Panc1 (cell line): ENCODE measurements around the gene PRDX3. TPM values are rescaled to one million over a fixed set of nuclear protein-coding genes. Genes with fewer than 3 reads are reported as not detected.
A peak's percentile ranks its signal among the peaks of the same experiment; 100 is the strongest.

Experiments used
- ATAC-seq: fragments of 200-7000 bp; cut with Tn5 transposase; 2 replicates; pipeline ENCODE4 v1.9.1; 2020; ENCODE audit warnings: mild to moderate bottlenecking, moderate library complexity
- BruUV-seq: library from RNA; stranded (reverse); fragments of 400-500 nt; replicated peaks from 2 replicates; lab custom pipeline; 2021; lab: Mats Ljungman, UMichigan
- CTCF ChIA-PET: fragments of 300-600 bp; sonication (Branson Sonifier 250); formaldehyde crosslinking; loops from one replicate; lab custom pipeline; 2022; ENCODE audit warnings: antibody characterized with exemption; lab: Charles Lee
- POLR2A ChIA-PET: fragments of 300-600 bp; sonication (Branson Sonifier 250); formaldehyde crosslinking; loops from one replicate; lab custom pipeline; 2022; ENCODE audit warnings: antibody characterized with exemption; lab: Charles Lee
- DNase-seq: peaks from one replicate; pipeline ENCODE4 v3.0.0-alpha.2; 2010; ENCODE audit warnings: low read depth, low spot score
- H3K27ac ChIP-seq: 2 replicates; pipeline ENCODE4 v1.5.1; 2011; ENCODE audit warnings: mild to moderate bottlenecking, low read length, inconsistent platforms
- H3K27me3 ChIP-seq: fragments of 200-500 bp; sonication (Bioruptor generic); 2 replicates; pipeline ENCODE4 v1.6.0; 2014; ENCODE audit warnings: low read length, inconsistent platforms; ENCODE audit not compliant: control insufficient read depth, insufficient read depth
- H3K36me3 ChIP-seq: fragments of 200-500 bp; sonication (Bioruptor generic); 2 replicates; pipeline ENCODE4 v1.5.1; 2014; ENCODE audit warnings: inconsistent platforms, mild to moderate bottlenecking, low read length, moderate library complexity; ENCODE audit not compliant: control insufficient read depth, insufficient read depth
- H3K4me1 ChIP-seq: 2 replicates; pipeline ENCODE4 v1.5.1; 2011; ENCODE audit warnings: inconsistent platforms, mild to moderate bottlenecking, low read length, moderate library complexity; ENCODE audit not compliant: control insufficient read depth, insufficient read depth
- H3K4me3 ChIP-seq, 2 experiments: 2 replicates each; pipeline ENCODE4 v1.5.1; 2011 to 2012; ENCODE audit warnings: low read depth in 2 of 2, low read length in 2 of 2, mild to moderate bottlenecking in 2 of 2, inconsistent platforms in 1 of 2, moderate library complexity in 1 of 2
- H3K9me3 ChIP-seq: fragments of 200-500 bp; sonication (Bioruptor generic); 2 replicates; pipeline ENCODE4 v1.5.1; 2014; ENCODE audit warnings: low read depth, mild to moderate bottlenecking, inconsistent platforms, low read length, moderate library complexity; ENCODE audit not compliant: control insufficient read depth, insufficient read depth
- CTCF ChIP-seq: fragments of 450-650 bp; IDR thresholded peaks from 2 replicates; pipeline ENCODE4 v1.5.1; 2017; ENCODE audit warnings: mild to moderate bottlenecking
- POLR2AphosphoS5 ChIP-seq: IDR thresholded peaks from 2 replicates; pipeline ENCODE4 v1.6.1; 2012; ENCODE audit warnings: mild to moderate bottlenecking, low read depth, low read length, moderate library complexity
- REST ChIP-seq, 2 experiments: IDR thresholded peaks; 2 replicates each; pipeline ENCODE4 v1.6.1; 2011 to 2012; ENCODE audit warnings: low read depth in 2 of 2, control low read depth in 1 of 2, low read length in 1 of 2, mild to moderate bottlenecking in 1 of 2, moderate library complexity in 1 of 2; ENCODE audit not compliant: insufficient read depth in 1 of 2
- SIN3A ChIP-seq: IDR thresholded peaks from 2 replicates; pipeline ENCODE4 v1.6.1; 2012; ENCODE audit warnings: low read depth, mild to moderate bottlenecking, low read length, moderate library complexity, borderline replicate concordance; ENCODE audit not compliant: insufficient read depth
- TCF7L2 ChIP-seq: IDR thresholded peaks from 2 replicates; pipeline ENCODE4 v1.6.1; 2011; ENCODE audit warnings: mild to moderate bottlenecking, low read depth, low read length, inconsistent platforms
- in situ Hi-C: cut with HindIII; loops from 2 replicates; pipeline ENCODE4 v1.10.0; 2016; ENCODE audit warnings: low sequenced_read_pairs, low pct_unique_long_range_greater_than_20kb
- intact Hi-C: fragments of 100-400 bp; cut with micrococcal nuclease; formaldehyde crosslinking; loops from one replicate; pipeline ENCODE4 v1.10.0; 2022; ENCODE audit not compliant: unreplicated experiment
- total RNA-seq: library from RNA; stranded (reverse); gene quantifications from one replicate; pipeline ENCODE4 v1.2.1, GENCODE V29; 2021; ENCODE audit not compliant: unreplicated experiment

The PRDX3 gene
- total RNA-seq, 1 experiment from 2014 or later = 235 TPM

GRCh38 chr10:119225083-119225658, 46.6 kb upstream of the PRDX3 start:
- no peaks in the 10 kb centered on the region for H3K36me3 ChIP-seq
- H3K9me3 ChIP-seq = no peaks in the 10 kb centered on the region
- H3K27ac ChIP-seq = no peak overlapping the region
- intact Hi-C loops = no loop called here
- TF ChIP-seq SIN3A (no peak), POLR2AphosphoS5 (no peak), REST (IDR thresholded peaks at IDR 0.05; ENCODE audit: insufficient read depth in 1 of 2, low read depth in 2 of 2, low read length in 1 of 2) (no peak), TCF7L2 (no peak), CTCF (no peak)
- no peak for ATAC-seq
- CTCF ChIA-PET = interaction anchor here (0.6 to 0.7 kb wide), 3 partner anchors 11 to 28 kb away, joined by 3 to 7 read pairs (median 3); no protein-coding TSS in a partner anchor
- no peak for DNase-seq
- H3K27me3 ChIP-seq = no peaks in the 10 kb centered on the region
- H3K4me1 ChIP-seq = peaks cover 29% of the 10 kb centered on the region
- BruUV-seq = no TSS peak
- POLR2A ChIA-PET = no interaction called here
- no peak overlapping the region for H3K4me3 ChIP-seq
- in situ Hi-C loops = no loop called here

DNA sequence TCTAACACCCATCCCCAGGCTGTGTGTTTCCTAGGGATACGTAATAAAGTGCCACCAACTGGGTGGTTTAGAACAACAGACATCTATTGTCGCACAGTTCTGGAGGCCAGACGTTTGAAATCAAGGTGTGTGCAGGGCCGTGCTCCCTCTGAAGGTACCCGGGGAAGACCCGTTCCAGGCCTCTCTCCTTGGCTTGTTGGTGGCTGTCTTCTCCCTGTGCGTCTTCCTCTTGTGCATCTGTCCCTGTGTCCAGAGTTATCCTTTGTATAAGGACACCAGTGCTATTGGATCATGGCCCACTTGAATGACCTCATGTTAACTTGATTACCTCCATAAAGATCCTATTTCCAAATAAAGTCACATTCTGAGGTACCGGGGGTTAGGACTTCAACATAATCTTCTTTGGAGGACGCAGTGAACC, 44.4 kb upstream of the PRDX3 start:
- intact Hi-C loops (no loop called here), in situ Hi-C loops (no loop called here)
- DNase-seq (no peak), ATAC-seq (peak; percentile 72)
- H3K27ac ChIP-seq = peak overlapping the region; percentile 65
- peaks cover 32% of the 10 kb centered on the region for H3K4me1 ChIP-seq
- no peaks in the 10 kb centered on the region for H3K27me3 ChIP-seq
- H3K36me3 ChIP-seq = no peaks in the 10 kb centered on the region
- POLR2A ChIA-PET = interaction anchor here (0.5 to 1.3 kb wide), 2 partner anchors 15 to 30 kb away, joined by 3 to 4 read pairs; partner anchors contain the start of gene GRK5
- H3K4me3 ChIP-seq = peak overlapping the region; percentile 1 to 26; a peak in 1 of 4 replicates
- CTCF ChIA-PET = interaction anchor here (0.6 to 1.6 kb wide), 4 partner anchors 14 to 161 kb away, joined by 3 to 14 read pairs (median 7); no protein-coding TSS in a partner anchor
- H3K9me3 ChIP-seq = no peaks in the 10 kb centered on the region
- no TSS peak for BruUV-seq
- TF ChIP-seq CTCF (no peak), SIN3A (no peak), TCF7L2 (no peak), REST (IDR thresholded peaks at IDR 0.05; ENCODE audit: insufficient read depth in 1 of 2, low read depth in 2 of 2, low read length in 1 of 2) (no peak), POLR2AphosphoS5 (no peak)
